HCT116 (cell line): ENCODE measurements around the gene ZNF76.

Experiments used
- CTCF ChIP-seq, 3 experiments: fragments of 200-600 bp in 1 of 3; sonication (generic) in 1 of 3; IDR thresholded peaks in 2 of 3; conservative IDR thresholded peaks in 1 of 3; 2 replicates each; pipeline ENCODE4 v1.5.1; 2012 to 2017; ENCODE audit warnings: low read depth in 2 of 3, low read length in 2 of 3, antibody characterized with exemption in 1 of 3, borderline replicate concordance in 1 of 3, control low read depth in 1 of 3, mild to moderate bottlenecking in 1 of 3, mixed read lengths in 1 of 3, mixed run types in 1 of 3, moderate library complexity in 1 of 3; ENCODE audit not compliant: insufficient read depth in 1 of 3
- EZH2 ChIP-seq: fragments of 200-600 bp; sonication (generic); IDR thresholded peaks from 2 replicates; pipeline ENCODE4 v1.6.1; 2017; ENCODE audit warnings: antibody characterized with exemption, mixed run types
- FOSL1 ChIP-seq: IDR thresholded peaks from 2 replicates; pipeline ENCODE4 v1.6.1; 2012; ENCODE audit warnings: low read depth
- MAX ChIP-seq: IDR thresholded peaks from 2 replicates; pipeline ENCODE4 v1.6.1; 2012
- POLR2A ChIP-seq: IDR thresholded peaks from 2 replicates; pipeline ENCODE4 v1.7.0; 2011; ENCODE audit warnings: borderline replicate concordance; ENCODE audit not compliant: insufficient read depth, insufficient read length; ENCODE audit errors: extremely low read depth
- POLR2AphosphoS5 ChIP-seq: IDR thresholded peaks from 2 replicates; pipeline ENCODE4 v1.6.1; 2011; ENCODE audit warnings: mild to moderate bottlenecking, low read depth, low read length, moderate library complexity
- RAD21 ChIP-seq: IDR thresholded peaks from 2 replicates; pipeline ENCODE4 v1.6.1; 2012; ENCODE audit warnings: low read depth, mild to moderate bottlenecking
- REST ChIP-seq: IDR thresholded peaks from 2 replicates; pipeline ENCODE4 v1.6.1; 2012; ENCODE audit warnings: low read depth
- SP1 ChIP-seq: IDR thresholded peaks from 2 replicates; pipeline ENCODE4 v1.6.1; 2012; ENCODE audit warnings: low read depth
- SRF ChIP-seq: IDR thresholded peaks from 2 replicates; pipeline ENCODE4 v1.6.1; 2012; ENCODE audit warnings: low read depth
- TCF7L2 ChIP-seq: IDR thresholded peaks from 2 replicates; pipeline ENCODE4 v1.7.0; 2011; ENCODE audit warnings: borderline replicate concordance, inconsistent platforms; ENCODE audit not compliant: insufficient read depth, insufficient read length; ENCODE audit errors: extremely low read depth
- ZNF274 ChIP-seq: fragments of 200-500 bp; sonication (Bioruptor generic); IDR thresholded peaks from 2 replicates; pipeline ENCODE4 v1.6.1; 2014; ENCODE audit warnings: mild to moderate bottlenecking, low read depth, low read length, inconsistent platforms

- no peak for TF ChIP-seq CTCF (IDR thresholded peaks at IDR 0.05 in 2 of 3, conservative IDR thresholded peaks at IDR 0.05 in 1 of 3; ENCODE audit: borderline replicate concordance in 1 of 3, insufficient read depth in 1 of 3, low read depth in 2 of 3, low read length in 2 of 3)
- no peak for TF ChIP-seq TCF7L2
- TF ChIP-seq SP1 = no peak; the same call in 1 of the 2 replicates
- no peak for TF ChIP-seq FOSL1
- no peak for TF ChIP-seq POLR2AphosphoS5
- no peak for TF ChIP-seq EZH2
- no peak for TF ChIP-seq ZNF274
- no peak for TF ChIP-seq SRF
- no peak for TF ChIP-seq POLR2A
- no peak for TF ChIP-seq MAX
- no peak for TF ChIP-seq REST
- no peak for TF ChIP-seq RAD21
Measured at GRCh38 chr6:35259948-35260590, 534 bp downstream of the ZNF76 start.
